ENCODE data around the gene DAPK1. TPM values are rescaled to one million over a fixed set of nuclear protein-coding genes. Genes with fewer than 3 reads are reported as not detected.

Gene DAPK1
- total RNA-seq, 4 donors from 2014 or later = 8.8 to 18.3 (median 9.9) TPM

GRCh38 chr9:87587356-87587745 is 89.7 kb downstream of the DAPK1 start:
- DNase-seq (ENCODE audit: low spot score in 2 of 2) = no peak
- no peak for TF ChIP-seq CTCF (IDR thresholded peaks at IDR 0.05)
- TF ChIP-seq POLR2A (IDR thresholded peaks at IDR 0.05) = no peak
- intact Hi-C loops (cut with DNase I; ENCODE audit: low total_unique reads) = no loop called here
- H3K4me3 ChIP-seq (ENCODE audit: low read depth, poor library complexity, severe bottlenecking) = no peak overlapping the region
- 89 to 90% methylated on average over 6 of the region's 6 CpGs for WGBS, 2 donors

- intact Hi-C loops (cut with DNase I; ENCODE audit: low total_unique reads) = no loop called here
- no peak overlapping the region for H3K4me3 ChIP-seq (ENCODE audit: low read depth, poor library complexity, severe bottlenecking)
- 92 to 96% methylated on average over 2 of the region's 2 CpGs for WGBS, 2 donors
- no peak for DNase-seq (ENCODE audit: low spot score in 2 of 2)
- TF ChIP-seq POLR2A (IDR thresholded peaks at IDR 0.05) = no peak
These were observed 90.2 kb downstream of the DAPK1 start for GRCh38 chr9:87587864-87588263.

- no peak overlapping the region for H3K4me3 ChIP-seq (ENCODE audit: low read depth, poor library complexity, severe bottlenecking)
- TF ChIP-seq CTCF (IDR thresholded peaks at IDR 0.05) (no peak), POLR2A (IDR thresholded peaks at IDR 0.05) (no peak)
- intact Hi-C loops (cut with DNase I; ENCODE audit: low total_unique reads) = no loop called here
- DNase-seq (ENCODE audit: low spot score in 2 of 2) = no peak
These were observed 90.7 kb downstream of the DAPK1 start for GRCh38 chr9:87588339-87588738.

GRCh38 chr9:87590996-87591395 is 93.3 kb downstream of the DAPK1 start:
- TF ChIP-seq POLR2A (IDR thresholded peaks at IDR 0.05) (no peak), CTCF (IDR thresholded peaks at IDR 0.05) (no peak)
- H3K4me3 ChIP-seq (ENCODE audit: low read depth, poor library complexity, severe bottlenecking) = no peak overlapping the region
- WGBS, 2 donors = 93 to 94% methylated on average over 2 of the region's 2 CpGs

GRCh38 chr9:87592554-87593358 is 95.1 kb downstream of the DAPK1 start:
- intact Hi-C loops (cut with DNase I; ENCODE audit: low total_unique reads) = loop anchor here (10.0 kb wide), 1 partner anchor 1138 kb away; no protein-coding TSS in a partner anchor
- no peak for DNase-seq (ENCODE audit: low spot score in 2 of 2)
- TF ChIP-seq CTCF (IDR thresholded peaks at IDR 0.05) = no peak
- TF ChIP-seq POLR2A (IDR thresholded peaks at IDR 0.05) = no peak
- 28 to 38% methylated on average over 15 of the region's 15 CpGs for WGBS, 2 donors
- H3K4me3 ChIP-seq (ENCODE audit: low read depth, poor library complexity, severe bottlenecking) = no peak overlapping the region

More at GRCh38 chr9:87590996-87591395, 93.3 kb downstream of the DAPK1 start:
- intact Hi-C loops (cut with DNase I; ENCODE audit: low total_unique reads) = loop anchor here (10.0 kb wide), 1 partner anchor 1136 kb away; no protein-coding TSS in a partner anchor
- no peak for DNase-seq (ENCODE audit: low spot score in 2 of 2)

GRCh38 chr9:87593359-87593980 is 95.8 kb downstream of the DAPK1 start:
- 73 to 80% methylated on average over 5 of the region's 5 CpGs for WGBS, 2 donors
- DNase-seq (ENCODE audit: low spot score in 2 of 2) = no peak
- TF ChIP-seq POLR2A (IDR thresholded peaks at IDR 0.05) (no peak), CTCF (IDR thresholded peaks at IDR 0.05) (no peak)
- intact Hi-C loops (cut with DNase I; ENCODE audit: low total_unique reads) = loop anchor here (10.0 kb wide), 1 partner anchor 1139 kb away; no protein-coding TSS in a partner anchor
- no peak overlapping the region for H3K4me3 ChIP-seq (ENCODE audit: low read depth, poor library complexity, severe bottlenecking)
